SIG-M5 treated with dmso at 0.1 percent for 504 hours (cell line): ENCODE data around the gene SPPL2A.
A peak's percentile ranks its signal among the peaks of the same experiment; 100 is the strongest.
"Not testable (repeated sequence)": the region's sequence is repeated elsewhere in the genome, so short reads cannot be mapped to it uniquely, and the experiment has no call there.

Experiments
- DNase-seq: peaks from one replicate; lab custom pipeline; 2025; ENCODE audit not compliant: unreplicated experiment; lab: John Stamatoyannopoulos, UW

The SPPL2A gene, protein sequence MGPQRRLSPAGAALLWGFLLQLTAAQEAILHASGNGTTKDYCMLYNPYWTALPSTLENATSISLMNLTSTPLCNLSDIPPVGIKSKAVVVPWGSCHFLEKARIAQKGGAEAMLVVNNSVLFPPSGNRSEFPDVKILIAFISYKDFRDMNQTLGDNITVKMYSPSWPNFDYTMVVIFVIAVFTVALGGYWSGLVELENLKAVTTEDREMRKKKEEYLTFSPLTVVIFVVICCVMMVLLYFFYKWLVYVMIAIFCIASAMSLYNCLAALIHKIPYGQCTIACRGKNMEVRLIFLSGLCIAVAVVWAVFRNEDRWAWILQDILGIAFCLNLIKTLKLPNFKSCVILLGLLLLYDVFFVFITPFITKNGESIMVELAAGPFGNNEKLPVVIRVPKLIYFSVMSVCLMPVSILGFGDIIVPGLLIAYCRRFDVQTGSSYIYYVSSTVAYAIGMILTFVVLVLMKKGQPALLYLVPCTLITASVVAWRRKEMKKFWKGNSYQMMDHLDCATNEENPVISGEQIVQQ

DNA sequence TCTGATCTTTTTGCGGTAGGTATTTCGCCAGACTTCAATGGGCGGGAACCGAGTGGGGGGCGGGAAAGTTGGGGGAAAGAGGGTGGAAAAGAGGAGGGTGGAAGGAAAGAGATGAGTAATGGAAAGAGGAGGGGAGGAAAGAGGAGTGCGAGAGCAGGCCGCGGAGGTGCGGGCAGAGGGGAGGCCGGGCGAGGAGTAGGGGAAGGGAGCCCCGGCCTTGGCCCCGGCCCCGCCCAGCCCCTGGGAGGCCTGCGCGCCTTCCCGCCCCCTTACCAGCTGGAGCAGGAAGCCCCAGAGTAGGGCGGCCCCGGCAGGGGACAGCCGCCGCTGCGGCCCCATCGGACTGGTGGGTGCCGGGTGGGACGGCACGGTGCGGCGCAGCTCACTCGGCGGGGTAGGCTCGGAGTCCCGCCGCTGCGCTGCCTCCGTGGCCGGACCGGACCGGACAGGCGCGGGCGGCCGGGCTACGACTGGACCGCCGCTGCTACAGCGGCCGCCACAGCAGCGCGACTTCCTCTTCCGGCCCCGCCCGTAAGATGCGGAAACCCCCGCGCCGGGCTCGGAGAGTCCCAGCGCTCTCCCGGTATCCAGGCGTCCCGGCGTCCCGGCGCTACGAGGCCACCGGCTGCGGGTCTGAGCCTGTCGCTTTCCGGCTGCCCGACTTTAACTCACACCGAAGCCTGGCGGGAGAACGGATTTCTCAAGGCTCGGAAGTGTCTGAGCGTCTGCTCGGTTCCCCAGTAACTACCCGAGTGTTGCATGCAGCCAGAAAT, at the start of gene SPPL2A:
TSS of gene SPPL2A (minus strand) at position 512 of the 773 bp plus-strand sequence. CDS start at position 339, 173 bp downstream.
- peak; percentile 91 for DNase-seq

GRCh38 chr15:50814634-50815033, 49.1 kb upstream of the SPPL2A start:
- no peak for DNase-seq

DNA sequence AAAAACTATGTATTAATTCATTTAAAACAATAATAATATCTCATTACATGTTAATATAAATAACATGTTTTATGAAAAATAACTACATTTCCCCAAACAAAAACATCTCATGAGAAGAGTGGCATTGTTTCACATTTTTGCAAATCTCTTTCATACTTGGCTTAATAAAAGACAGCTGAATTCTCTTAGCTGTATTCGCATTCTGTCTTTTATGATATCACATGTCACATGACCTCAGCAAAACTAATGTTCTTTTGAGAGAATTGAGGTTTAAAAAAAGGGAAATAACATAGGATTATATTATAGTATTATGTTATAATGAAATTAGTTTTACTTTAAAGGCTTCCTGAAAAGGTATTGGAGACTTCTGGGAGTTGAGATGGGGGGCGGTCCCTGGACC, 48.4 kb upstream of the SPPL2A start:
- DNase-seq: no peak

DNA sequence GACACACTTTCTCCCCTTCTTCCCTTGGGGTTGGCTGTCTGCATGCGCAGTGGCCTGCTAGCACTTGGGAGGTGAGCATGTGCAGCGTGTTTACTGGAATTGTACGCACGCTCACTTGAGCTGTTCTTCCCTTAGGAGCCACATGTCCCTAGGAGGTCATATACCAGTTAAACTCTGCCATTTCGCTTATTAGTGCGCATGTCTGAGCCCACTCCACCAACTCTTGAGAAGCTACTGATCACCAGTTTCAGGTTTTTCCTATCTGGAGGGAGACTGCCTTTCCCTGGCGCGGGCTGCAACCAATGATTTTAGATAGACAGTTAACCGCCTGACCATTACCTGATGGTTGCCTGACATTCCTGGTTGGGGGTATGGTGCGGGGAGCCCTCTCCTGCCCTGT, 47.6 kb upstream of the SPPL2A start:
- no peak for DNase-seq

GRCh38 chr15:50812181-50812506, 46.6 kb upstream of the SPPL2A start:
- not testable (repeated sequence) for DNase-seq

- DNase-seq: not testable (repeated sequence)
Measured at GRCh38 chr15:50811461-50812180, 46.1 kb upstream of the SPPL2A start.

- DNase-seq: no peak
Measured at GRCh38 chr15:50810128-50810527, 44.6 kb upstream of the SPPL2A start.

DNA sequence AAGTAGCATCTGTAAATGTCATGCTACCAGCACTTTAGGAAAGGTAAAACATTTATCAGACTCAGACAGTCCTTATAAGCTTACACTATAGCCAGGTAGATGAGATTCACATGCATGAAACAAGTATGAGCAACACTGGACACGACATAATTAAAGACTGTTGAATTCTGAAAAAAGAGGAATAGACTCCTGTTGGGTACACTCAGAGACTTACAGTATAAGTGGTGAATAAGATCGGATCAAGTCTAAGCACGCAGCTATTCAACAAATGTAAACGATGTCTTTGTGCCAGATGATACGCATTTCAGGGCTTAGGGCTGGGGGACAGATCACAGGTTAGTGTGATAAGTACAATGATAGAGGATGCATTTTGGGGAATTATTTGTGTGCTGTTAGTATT, 43.2 kb upstream of the SPPL2A start:
- DNase-seq: no peak

DNA sequence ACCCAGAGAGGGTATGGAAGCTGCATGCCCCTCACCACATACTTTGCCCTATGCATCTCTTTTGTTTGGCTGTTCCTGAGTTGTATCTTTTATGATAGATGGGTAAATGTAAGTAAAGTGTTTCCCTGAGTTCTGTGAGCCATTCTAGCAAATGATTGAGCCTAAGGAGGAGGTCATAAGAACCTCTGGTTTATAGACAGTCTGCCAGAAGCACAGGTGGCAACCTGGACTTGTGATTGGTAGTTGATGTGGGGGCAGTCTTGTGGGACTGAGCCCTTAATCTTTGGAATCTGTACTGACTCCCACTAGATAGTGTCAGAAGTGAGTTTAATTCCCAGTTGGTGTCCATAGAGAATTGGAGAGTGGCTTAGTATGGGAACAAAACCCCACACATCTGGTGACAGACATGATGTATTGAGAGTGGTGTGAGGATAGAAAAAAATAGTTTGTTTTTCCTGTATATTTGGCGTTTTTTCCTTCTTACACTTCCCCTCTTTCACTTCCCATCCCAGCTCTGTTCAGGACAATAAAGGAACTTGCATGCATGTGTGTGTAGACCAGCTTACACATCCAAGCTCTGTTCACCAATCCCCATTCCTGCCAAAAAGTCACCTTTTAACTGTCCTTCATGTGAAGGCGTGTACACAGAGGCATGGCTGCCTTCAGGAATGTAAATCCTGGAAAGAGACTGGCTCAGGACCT, 38.1 kb upstream of the SPPL2A start:
- no peak for DNase-seq

GRCh38 chr15:50800715-50801114, 35.2 kb upstream of the SPPL2A start:
- no peak for DNase-seq

- no peak for DNase-seq
Measured at GRCh38 chr15:50798684-50799083, 33.2 kb upstream of the SPPL2A start.

DNA sequence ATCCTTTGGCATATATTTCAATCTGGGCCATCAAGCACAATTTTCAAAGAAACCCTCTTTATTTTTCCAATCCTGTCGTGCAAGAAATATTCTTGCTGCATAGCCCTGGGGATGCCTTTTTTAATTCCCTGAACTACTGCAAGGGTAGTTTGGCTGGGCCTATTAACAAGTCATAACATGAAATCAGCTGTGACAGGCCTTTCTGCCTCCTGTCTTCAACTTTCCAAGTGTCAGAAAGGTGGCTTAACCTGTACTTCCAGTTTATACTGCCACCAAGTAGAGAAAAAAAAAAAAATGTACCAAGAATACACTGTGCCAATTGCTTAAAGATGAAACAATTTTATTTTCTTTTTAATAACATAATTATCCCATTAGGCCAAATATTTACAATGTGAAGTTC, 32.4 kb upstream of the SPPL2A start:
- DNase-seq: peak; percentile 76

- no peak for DNase-seq
Measured at GRCh38 chr15:50791486-50791885, 26.0 kb upstream of the SPPL2A start.

GRCh38 chr15:50790778-50791453, 25.4 kb upstream of the SPPL2A start:
- no peak for DNase-seq

DNA sequence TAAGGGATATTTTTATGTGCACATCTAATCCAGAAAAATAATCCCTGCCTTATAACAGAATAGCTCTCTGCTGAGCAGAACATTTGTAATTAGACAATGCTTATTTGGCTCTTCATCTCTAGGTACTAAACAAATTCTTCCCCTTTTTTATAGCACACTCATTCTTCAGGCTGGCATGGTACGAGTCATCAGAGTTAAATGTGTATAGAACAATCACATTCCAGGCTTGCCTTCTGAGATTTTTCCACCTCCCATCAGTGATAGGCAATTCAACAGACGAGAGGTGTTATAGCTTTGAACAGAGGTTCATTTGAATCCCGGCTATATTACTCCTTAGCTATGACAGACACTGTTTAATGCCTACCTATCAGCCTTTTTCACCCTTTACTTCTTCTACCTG, 21.4 kb upstream of the SPPL2A start:
- no peak for DNase-seq

DNA sequence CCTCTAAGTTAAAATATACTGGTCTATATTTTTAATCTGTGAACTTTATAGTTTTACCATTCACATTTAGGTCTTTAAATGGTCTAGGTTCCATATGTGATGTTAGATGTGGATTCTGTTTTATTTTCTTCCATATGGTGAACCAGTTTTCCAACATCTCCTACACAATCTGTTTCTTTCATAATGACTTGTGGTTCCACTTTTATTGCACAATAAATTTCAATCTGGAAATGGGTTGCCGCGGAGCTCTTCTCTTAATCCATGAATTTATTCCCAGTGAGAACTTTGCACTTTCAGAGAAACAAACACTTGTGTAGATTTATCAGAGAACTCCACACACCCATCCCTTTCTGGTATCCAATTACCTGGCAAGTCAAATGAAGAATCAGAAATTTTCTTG, 20.9 kb upstream of the SPPL2A start:
- no peak for DNase-seq

- DNase-seq: no peak
Measured at GRCh38 chr15:50783895-50784294, 18.4 kb upstream of the SPPL2A start.

DNA sequence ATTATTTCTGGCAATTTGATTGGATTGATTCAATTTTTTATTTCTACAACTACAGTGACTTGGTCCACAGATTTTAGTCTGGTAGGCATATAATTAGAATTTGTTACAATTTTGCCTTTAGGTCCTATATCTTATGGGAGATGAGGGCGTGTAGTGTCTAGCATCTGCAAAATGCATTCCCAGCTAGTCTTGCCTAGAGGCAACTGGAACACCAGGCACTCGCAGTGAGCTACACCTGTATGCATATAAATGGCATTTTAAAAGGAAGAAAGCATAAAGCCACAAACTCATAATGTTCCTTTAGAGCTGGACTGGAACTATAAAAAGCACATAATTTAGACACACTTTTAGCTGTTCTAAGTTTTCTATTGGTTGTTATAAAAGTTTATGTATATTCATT, 17.9 kb upstream of the SPPL2A start:
- DNase-seq: no peak

GRCh38 chr15:50778086-50778485, 12.6 kb upstream of the SPPL2A start:
- DNase-seq: no peak

DNA sequence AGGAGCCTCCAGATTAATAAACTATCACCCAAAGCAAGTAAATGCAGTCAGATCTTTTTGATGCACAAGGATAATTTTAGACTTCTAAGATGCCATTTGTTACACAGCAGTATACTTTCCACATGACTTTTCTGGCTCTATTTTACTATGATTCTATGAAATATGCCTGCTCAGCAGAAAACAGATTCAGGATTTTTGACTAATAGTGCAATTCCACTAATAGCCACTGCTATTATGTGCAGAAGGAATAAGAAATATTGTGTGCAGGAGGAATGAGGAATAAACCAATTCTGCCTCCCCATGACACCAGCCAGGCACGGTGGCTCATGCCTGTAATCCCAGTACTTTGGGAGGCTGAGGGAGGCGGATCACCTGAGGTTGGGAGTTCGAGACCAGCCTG, 11.5 kb upstream of the SPPL2A start:
- no peak for DNase-seq
